Esophagus squamous epithelium (tissue), 5 donors: ENCODE data around the gene CASP14. TPM values are rescaled to one million over a fixed set of nuclear protein-coding genes. Genes with fewer than 3 reads are reported as not detected.
"Not testable (repeated sequence)": the region's sequence is repeated elsewhere in the genome, so short reads cannot be mapped to it uniquely, and the experiment has no call there.

Experiments used
- DNase-seq: peaks from one replicate; lab custom pipeline; 2025; lab: John Stamatoyannopoulos, UW
- H3K27ac ChIP-seq, 4 donors: fragments of 200-600 bp; sonication (generic); one replicate each; pipeline ENCODE4 v1.5.1; 2016 to 2019; ENCODE audit warnings: mild to moderate bottlenecking in 1 of 4
- H3K27me3 ChIP-seq, 4 donors: fragments of 200-600 bp; sonication (generic); 1 replicate in 3 of 4; 2 replicates in 1 of 4; pipeline versions ENCODE4 v1.5.1 to v1.6.0; 2017 to 2021; ENCODE audit warnings: antibody characterized with exemption in 1 of 4
- H3K36me3 ChIP-seq, 3 donors: fragments of 200-600 bp; sonication (generic); one replicate each; pipeline ENCODE4 v1.5.1; 2016 to 2019
- H3K4me1 ChIP-seq, 3 donors: fragments of 200-600 bp; sonication (generic); one replicate each; pipeline ENCODE4 v1.5.1; 2017 to 2019
- H3K4me3 ChIP-seq, 4 donors: fragments of 200-600 bp; sonication (generic); 1 replicate in 3 of 4; 2 replicates in 1 of 4; pipeline ENCODE4 v1.5.1; 2016 to 2019; ENCODE audit warnings: mild to moderate bottlenecking in 2 of 4, moderate library complexity in 1 of 4
- H3K9me3 ChIP-seq, 3 donors: fragments of 200-600 bp; sonication (generic); one replicate each; pipeline ENCODE4 v1.5.1; 2016 to 2019
- CTCF ChIP-seq, 6 experiments: fragments of 450-650 bp in 4 of 6; fragments of 200-600 bp in 2 of 6; sonication (generic) in 2 of 6; IDR thresholded peaks; one replicate each; pipeline ENCODE4 v1.5.1; 2016 to 2019; ENCODE audit warnings: antibody characterized with exemption in 6 of 6, mild to moderate bottlenecking in 4 of 6, moderate library complexity in 4 of 6
- POLR2A ChIP-seq, 4 donors: fragments of 450-650 bp; IDR thresholded peaks; one replicate each; pipeline ENCODE4 v1.6.1; 2017; ENCODE audit warnings: antibody characterized with exemption in 4 of 4, mild to moderate bottlenecking in 4 of 4, moderate library complexity in 3 of 4
- WGBS, 2 donors: methylation state at CpG; one replicate each; pipeline ENCODE4 v1.1.5; 2018; 5-methylcytosine and 5-hydroxymethylcytosine counted together
- intact Hi-C: fragments of 100-400 bp; cut with DNase I; formaldehyde crosslinking; loops from one replicate; pipeline ENCODE4 v1.15.0; 2022
- total RNA-seq, 4 donors: library from RNA; depleted of rRNA; stranded (reverse); fragments of >200 nt; gene quantifications; one replicate each; pipeline ENCODE4 v1.1.0, GENCODE V29; 2016
- donor health status: DM: yes; HTN: yes; CAD: no.

Gene CASP14
- total RNA-seq, 4 donors from 2014 or later, result 0.42 to 0.44 TPM; not detected in 2

- Histone ChIP-seq H3K36me3 (no peaks in the 10 kb centered on the region), H3K9me3 (no peaks in the 10 kb centered on the region), H3K4me3 (no peak overlapping the region), H3K4me1 (no peaks in the 10 kb centered on the region), H3K27me3 (peaks cover 0 to 50% (median 0%) of the 10 kb centered on the region in 4 donors), H3K27ac (no peak overlapping the region)
- intact Hi-C loops, result no loop called here
- 79 to 86% methylated on average over 12 of the region's 12 CpGs for WGBS, 2 donors
- TF ChIP-seq CTCF (IDR thresholded peaks at IDR 0.05) (no peak), POLR2A (IDR thresholded peaks at IDR 0.05) (no peak)
- no peak for DNase-seq
These were observed 12.8 kb downstream of the CASP14 start for GRCh38 chr19:15062036-15062435.

GRCh38 chr19:15070386-15070785 lies 21.1 kb downstream of the CASP14 start:
- H3K27ac ChIP-seq, DNase-seq, H3K4me3 ChIP-seq, H3K9me3 ChIP-seq, H3K4me1 ChIP-seq, intact Hi-C loops, H3K36me3 ChIP-seq: not testable (repeated sequence)
- peaks cover 0 to 17% (median 0%) of the 10 kb centered on the region in 4 donors for H3K27me3 ChIP-seq
- 43 to 54% methylated on average over 4 of the region's 4 CpGs for WGBS, 2 donors

- TF ChIP-seq POLR2A (IDR thresholded peaks at IDR 0.05) (no peak), CTCF (IDR thresholded peaks at IDR 0.05) (no peak)
- DNase-seq, result no peak
- Histone ChIP-seq H3K4me1 (no peaks in the 10 kb centered on the region), H3K36me3 (no peaks in the 10 kb centered on the region), H3K9me3 (no peaks in the 10 kb centered on the region), H3K27ac (no peak overlapping the region), H3K4me3 (no peak overlapping the region), H3K27me3 (peaks cover 0 to 18% (median 0%) of the 10 kb centered on the region in 4 donors)
- WGBS, 2 donors, result 68 to 74% methylated on average over 22 of the region's 23 CpGs
- intact Hi-C loops, result no loop called here
These were observed 23.8 kb downstream of the CASP14 start for GRCh38 chr19:15072930-15073647.

GRCh38 chr19:15074371-15074770 lies 25.1 kb downstream of the CASP14 start:
- H3K27ac ChIP-seq, result no peak overlapping the region
- H3K9me3 ChIP-seq, result no peaks in the 10 kb centered on the region
- no peak overlapping the region for H3K4me3 ChIP-seq
- H3K27me3 ChIP-seq, result peaks cover 0 to 20% (median 0%) of the 10 kb centered on the region in 4 donors
- H3K36me3 ChIP-seq, result no peaks in the 10 kb centered on the region
- no peak for DNase-seq
- H3K4me1 ChIP-seq, result no peaks in the 10 kb centered on the region
- intact Hi-C loops, result no loop called here
- WGBS, 2 donors, result 53 to 81% methylated on average over 2 of the region's 2 CpGs
- TF ChIP-seq POLR2A (IDR thresholded peaks at IDR 0.05) (no peak), CTCF (IDR thresholded peaks at IDR 0.05) (no peak)

- Histone ChIP-seq H3K9me3 (no peaks in the 10 kb centered on the region), H3K27ac (no peak overlapping the region), H3K4me3 (no peak overlapping the region), H3K27me3 (peaks cover 0 to 28% (median 0%) of the 10 kb centered on the region in 4 donors), H3K4me1 (no peaks in the 10 kb centered on the region), H3K36me3 (no peaks in the 10 kb centered on the region)
- no peak for DNase-seq
- intact Hi-C loops, result no loop called here
- TF ChIP-seq CTCF (IDR thresholded peaks at IDR 0.05) (no peak), POLR2A (IDR thresholded peaks at IDR 0.05) (no peak)
- WGBS, 2 donors, result 68% methylated on average over 4 of the region's 4 CpGs
These were observed 26.5 kb downstream of the CASP14 start for GRCh38 chr19:15075806-15076205.

GRCh38 chr19:15080002-15080401 lies 30.7 kb downstream of the CASP14 start:
- intact Hi-C loops, H3K27ac ChIP-seq, H3K4me3 ChIP-seq, DNase-seq, H3K36me3 ChIP-seq, H3K9me3 ChIP-seq, H3K4me1 ChIP-seq: not testable (repeated sequence)
- WGBS, 2 donors, result 53 to 54% methylated on average over 4 of the region's 4 CpGs
- H3K27me3 ChIP-seq, result peaks cover 0 to 66% (median 0%) of the 10 kb centered on the region in 4 donors
